H1 (cell line): ENCODE measurements around the gene DAB2IP.

Experiments
- CHD2 ChIP-seq: IDR thresholded peaks from 2 replicates; pipeline ENCODE4 v1.6.1; 2012; ENCODE audit warnings: low read length, improper control_type of control experiment
- EGR1 ChIP-seq: IDR thresholded peaks from 2 replicates; pipeline ENCODE4 v1.6.1; 2011; ENCODE audit warnings: low read depth, low read length, borderline replicate concordance
- TF ChIP-seq, protein P1 (sequence below): IDR thresholded peaks from 2 replicates; pipeline ENCODE4 v1.6.1; 2011; ENCODE audit warnings: low read depth, mild to moderate bottlenecking, low read length; ENCODE audit not compliant: insufficient read depth
- TF ChIP-seq, protein P2 (sequence below): IDR thresholded peaks from 2 replicates; pipeline ENCODE4 v1.6.1; 2012; ENCODE audit warnings: inconsistent platforms

- TF ChIP-seq, protein P1, sequence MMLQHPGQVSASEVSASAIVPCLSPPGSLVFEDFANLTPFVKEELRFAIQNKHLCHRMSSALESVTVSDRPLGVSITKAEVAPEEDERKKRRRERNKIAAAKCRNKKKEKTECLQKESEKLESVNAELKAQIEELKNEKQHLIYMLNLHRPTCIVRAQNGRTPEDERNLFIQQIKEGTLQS, result no peak
- TF ChIP-seq, protein P2, sequence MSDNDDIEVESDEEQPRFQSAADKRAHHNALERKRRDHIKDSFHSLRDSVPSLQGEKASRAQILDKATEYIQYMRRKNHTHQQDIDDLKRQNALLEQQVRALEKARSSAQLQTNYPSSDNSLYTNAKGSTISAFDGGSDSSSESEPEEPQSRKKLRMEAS, result no peak
- TF ChIP-seq CHD2, result no peak
- TF ChIP-seq EGR1, result no peak
These were observed 131.2 kb downstream of the DAB2IP start for GRCh38 chr9:121782514-121783110.
